Gastrocnemius medialis (tissue), 4 donors: ENCODE measurements around the gene PAH. TPM values are rescaled to one million over a fixed set of nuclear protein-coding genes. Genes with fewer than 3 reads are reported as not detected.

Experiments
- ATAC-seq, 2 donors: fragments of 150-250 bp; one replicate each; pipeline ENCODE4 v1.9.1; 2016
- DNase-seq, 2 donors: peaks; one replicate each; pipeline ENCODE4 v3.0.0-alpha.2; 2019
- H3K27ac ChIP-seq, 4 donors: fragments of 200-600 bp; sonication (generic); 1 replicate in 1 of 4; 2 replicates in 3 of 4; pipeline ENCODE4 v1.5.1; 2016 to 2018; ENCODE audit warnings: mild to moderate bottlenecking in 2 of 4, moderate library complexity in 1 of 4
- H3K27me3 ChIP-seq, 3 donors: fragments of 200-600 bp; sonication (generic) in 2 of 3; 1 replicate in 1 of 3; 2 replicates in 2 of 3; pipeline versions ENCODE4 v1.5.1 to v1.6.0; 2016 to 2019; ENCODE audit warnings: mild to moderate bottlenecking in 1 of 3, moderate library complexity in 1 of 3
- H3K36me3 ChIP-seq, 2 donors: fragments of 200-600 bp; sonication (generic) in 1 of 2; one replicate each; pipeline ENCODE4 v1.5.1; 2017 to 2018
- H3K4me1 ChIP-seq, 2 donors: fragments of 200-600 bp; sonication (generic) in 1 of 2; one replicate each; pipeline ENCODE4 v1.5.1; 2016 to 2017; ENCODE audit warnings: mild to moderate bottlenecking in 2 of 2
- H3K4me3 ChIP-seq, 4 donors: fragments of 200-600 bp; sonication (generic) in 3 of 4; 1 replicate in 1 of 4; 2 replicates in 3 of 4; pipeline ENCODE4 v1.5.1; 2016 to 2019; ENCODE audit warnings: mild to moderate bottlenecking in 2 of 4
- H3K9me3 ChIP-seq, 3 donors: fragments of 200-600 bp; sonication (generic) in 2 of 3; 1 replicate in 1 of 3; 2 replicates in 2 of 3; pipeline ENCODE4 v1.5.1; 2016 to 2019
- CTCF ChIP-seq, 5 experiments: fragments of 450-650 bp in 3 of 5; fragments of 200-600 bp in 2 of 5; sonication (generic) in 2 of 5; IDR thresholded peaks in 4 of 5; conservative IDR thresholded peaks in 1 of 5; 1 replicate in 4 of 5; 2 replicates in 1 of 5; pipeline ENCODE4 v1.5.1; 2016 to 2019; ENCODE audit warnings: antibody characterized with exemption in 5 of 5, mild to moderate bottlenecking in 3 of 5, moderate library complexity in 3 of 5
- POLR2A ChIP-seq, 2 donors: fragments of 450-650 bp; IDR thresholded peaks; one replicate each; pipeline ENCODE4 v1.6.1; 2017; ENCODE audit warnings: antibody characterized with exemption in 2 of 2, mild to moderate bottlenecking in 2 of 2, moderate library complexity in 2 of 2
- in situ Hi-C, 4 donors: fragments of 200-750 bp; cut with MboI; loops; one replicate each; pipeline versions ENCODE4 v1.15.0 to v1.8.0; 2017; ENCODE audit warnings: low sequenced_read_pairs in 4 of 4
- intact Hi-C: fragments of 100-400 bp; cut with DNase I; formaldehyde crosslinking; loops from one replicate; pipeline ENCODE4 v1.15.1; 2023; ENCODE audit warnings: low total_unique reads
- total RNA-seq, 4 donors: library from RNA; depleted of rRNA; stranded (reverse); fragments of >200 nt; gene quantifications; one replicate each; pipeline versions ENCODE4 v1.1.0 to v1.2.3, GENCODE V29; 2016

PAH gene
- total RNA-seq, 4 donors from 2014 or later, result 1.2 to 3.6 TPM; not detected in 2

- no peak for ATAC-seq
- no peak overlapping the region for H3K4me3 ChIP-seq
- in situ Hi-C loops (no loop called here), intact Hi-C loops (no loop called here)
- DNase-seq, result no peak
- H3K36me3 ChIP-seq, result no peaks in the 10 kb centered on the region
- TF ChIP-seq CTCF (IDR thresholded peaks at IDR 0.05 in 4 of 5, conservative IDR thresholded peaks at IDR 0.05 in 1 of 5) (no peak), POLR2A (IDR thresholded peaks at IDR 0.05) (no peak)
- H3K27me3 ChIP-seq, result no peaks in the 10 kb centered on the region
- H3K4me1 ChIP-seq, result no peaks in the 10 kb centered on the region
- H3K27ac ChIP-seq, result no peak overlapping the region
- H3K9me3 ChIP-seq, result no peaks in the 10 kb centered on the region
Observed at GRCh38 chr12:102799229-102799628, 117.8 kb downstream of the PAH start.

- Histone ChIP-seq H3K4me1 (no peaks in the 10 kb centered on the region), H3K4me3 (no peak overlapping the region), H3K27ac (no peak overlapping the region), H3K9me3 (no peaks in the 10 kb centered on the region), H3K27me3 (no peaks in the 10 kb centered on the region), H3K36me3 (no peaks in the 10 kb centered on the region)
- in situ Hi-C loops, result no loop called here
- no peak for TF ChIP-seq CTCF (IDR thresholded peaks at IDR 0.05 in 4 of 5, conservative IDR thresholded peaks at IDR 0.05 in 1 of 5)
- TF ChIP-seq POLR2A (IDR thresholded peaks at IDR 0.05), result no peak
- no peak for DNase-seq
- intact Hi-C loops, result no loop called here
- no peak for ATAC-seq
Observed at GRCh38 chr12:102797528-102797927, 119.5 kb downstream of the PAH start.

GRCh38 chr12:102793921-102794320 lies 123.1 kb downstream of the PAH start:
- in situ Hi-C loops (no loop called here), intact Hi-C loops (no loop called here)
- DNase-seq, result no peak
- H3K36me3 ChIP-seq, result no peaks in the 10 kb centered on the region
- no peak for TF ChIP-seq CTCF (IDR thresholded peaks at IDR 0.05 in 4 of 5, conservative IDR thresholded peaks at IDR 0.05 in 1 of 5)
- TF ChIP-seq POLR2A (IDR thresholded peaks at IDR 0.05), result no peak
- H3K4me3 ChIP-seq, result no peak overlapping the region
- no peaks in the 10 kb centered on the region for H3K9me3 ChIP-seq
- ATAC-seq, result no peak
- H3K27me3 ChIP-seq, result no peaks in the 10 kb centered on the region
- H3K4me1 ChIP-seq, result no peaks in the 10 kb centered on the region
- H3K27ac ChIP-seq, result no peak overlapping the region

Other genes starting within 250 kb of the PAH start
- under 1 TPM in 1 of 4 donors, not detected in 3; 0.20 TPM for gene ASCL1, start 40.4 kb upstream of the PAH start, total RNA-seq